HG03139 (cell line): ENCODE data around the gene PERM1.

Experiments used
- ATAC-seq: cut with Tn5 transposase; IDR thresholded peaks from one replicate; pipeline ENCODE4 v1.9.1; 2021; ENCODE audit not compliant: unreplicated experiment

PERM1 gene

GRCh38 chr1:936348-937264, 45.3 kb downstream of the PERM1 start:
- no peak for ATAC-seq

- ATAC-seq, result no peak
These were observed 46.1 kb downstream of the PERM1 start for GRCh38 chr1:935751-936231.

GRCh38 chr1:934991-935750, 46.7 kb downstream of the PERM1 start:
- ATAC-seq, result no peak

GRCh38 chr1:933603-933940, 48.3 kb downstream of the PERM1 start:
- no peak for ATAC-seq

- no peak for ATAC-seq
These were observed 48.9 kb downstream of the PERM1 start for GRCh38 chr1:932776-933602.

- ATAC-seq, result no peak
These were observed 49.8 kb downstream of the PERM1 start for GRCh38 chr1:932173-932510.

- no peak for ATAC-seq
These were observed 50.3 kb downstream of the PERM1 start for GRCh38 chr1:931380-932172.

GRCh38 chr1:930633-931138, 51.2 kb downstream of the PERM1 start:
- ATAC-seq, result no peak

GRCh38 chr1:929712-930632, 51.9 kb downstream of the PERM1 start:
- ATAC-seq, result no peak

- no peak for ATAC-seq
These were observed 52.9 kb downstream of the PERM1 start for GRCh38 chr1:928825-929661.

GRCh38 chr1:927748-928147, 54.1 kb downstream of the PERM1 start:
- ATAC-seq, result no peak

GRCh38 chr1:927234-927633, 54.7 kb downstream of the PERM1 start:
- ATAC-seq, result no peak

GRCh38 chr1:925561-926421, 56.1 kb downstream of the PERM1 start:
- ATAC-seq, result no peak
